ENCODE results near the gene WDR7. TPM values are rescaled to one million over a fixed set of nuclear protein-coding genes. Genes with fewer than 3 reads are reported as not detected.

WDR7 gene
- total RNA-seq, 4 donors from 2014 or later, result 22.6 to 39.0 (median 31.2) TPM

DNA sequence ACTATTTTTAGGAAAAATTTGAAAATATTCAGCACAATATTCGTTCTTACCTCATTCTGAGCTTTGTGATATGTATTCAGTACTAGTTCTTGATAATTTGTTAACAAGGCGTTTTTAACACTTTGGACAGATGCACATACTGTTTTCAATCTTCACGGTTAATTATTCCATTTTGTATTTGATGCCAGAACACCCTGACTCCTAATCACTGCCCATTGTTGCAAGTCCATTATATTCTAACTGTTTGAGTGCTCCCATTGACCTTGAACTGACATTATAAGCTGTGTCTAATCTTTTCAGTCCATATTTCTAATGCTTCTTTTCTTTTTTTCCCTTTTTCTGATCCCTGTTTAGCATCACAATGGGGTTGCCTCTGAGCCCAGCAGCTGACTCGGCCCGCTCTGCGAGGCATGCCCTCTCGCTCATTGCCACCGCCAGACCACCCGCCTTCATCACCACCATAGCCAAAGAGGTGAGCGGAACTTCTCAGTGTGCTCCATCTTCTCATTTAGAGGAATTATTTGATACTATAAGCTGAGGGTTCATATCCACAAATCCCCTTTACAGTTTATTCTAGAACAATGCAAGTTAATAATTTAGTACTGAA, 284.4 kb downstream of the WDR7 start:
- Histone ChIP-seq H3K4me1 (no peaks in the 10 kb centered on the region), H3K27me3 (no peaks in the 10 kb centered on the region), H3K4me3 (no peak overlapping the region), H3K27ac (no peak overlapping the region), H3K9me3 (no peaks in the 10 kb centered on the region), H3K36me3 (peaks cover 0 to 25% (median 0%) of the 10 kb centered on the region in 3 donors)
- 91% methylated on average over 10 of the region's 10 CpGs for WGBS, 2 donors
- DNase-seq (ENCODE audit: low spot score in 2 of 2), result no peak
- no peak for TF ChIP-seq CTCF (IDR thresholded peaks at IDR 0.05)
- TF ChIP-seq EP300 (IDR thresholded peaks at IDR 0.05), result no peak
- TF ChIP-seq POLR2A (IDR thresholded peaks at IDR 0.05), result no peak

GRCh38 chr18:56936457-56936856, 285.3 kb downstream of the WDR7 start:
- no peak for TF ChIP-seq CTCF (IDR thresholded peaks at IDR 0.05)
- no peak for TF ChIP-seq EP300 (IDR thresholded peaks at IDR 0.05)
- TF ChIP-seq POLR2A (IDR thresholded peaks at IDR 0.05), result no peak
- Histone ChIP-seq H3K27me3 (no peaks in the 10 kb centered on the region), H3K9me3 (no peaks in the 10 kb centered on the region), H3K4me3 (no peak overlapping the region), H3K27ac (no peak overlapping the region), H3K36me3 (peaks cover 0 to 34% (median 0%) of the 10 kb centered on the region in 3 donors), H3K4me1 (no peaks in the 10 kb centered on the region)
- 70 to 75% methylated on average over 1 of the region's 1 CpG for WGBS, 2 donors
- DNase-seq (ENCODE audit: low spot score in 2 of 2), result no peak

DNA sequence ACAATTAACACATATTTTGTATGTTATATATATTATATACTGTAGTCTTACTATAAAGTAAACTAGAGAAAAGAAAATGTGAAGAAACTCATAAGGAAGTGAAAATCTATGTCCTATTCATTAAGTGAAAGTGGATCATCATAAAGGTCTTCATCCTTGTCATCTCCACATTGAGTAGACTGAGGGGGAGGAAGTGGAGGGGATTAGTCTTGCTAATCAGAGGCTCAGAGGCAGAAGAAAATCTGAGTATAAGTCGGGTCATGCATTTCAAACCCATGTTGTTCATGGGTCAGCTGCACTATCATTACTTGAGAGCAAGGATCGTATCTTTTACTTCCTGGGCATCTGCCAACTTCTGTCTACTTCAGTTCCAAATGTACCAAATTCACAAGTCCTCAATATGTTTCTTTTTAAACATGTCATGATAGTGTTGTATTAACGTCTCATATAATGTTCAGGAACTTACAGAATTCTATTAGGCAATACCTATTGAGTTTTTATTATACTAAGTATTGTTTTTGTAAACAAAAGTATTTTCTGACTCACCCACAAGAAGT, 286.8 kb downstream of the WDR7 start:
- WGBS, 2 donors, result 74 to 77% methylated on average over 3 of the region's 3 CpGs

DNA sequence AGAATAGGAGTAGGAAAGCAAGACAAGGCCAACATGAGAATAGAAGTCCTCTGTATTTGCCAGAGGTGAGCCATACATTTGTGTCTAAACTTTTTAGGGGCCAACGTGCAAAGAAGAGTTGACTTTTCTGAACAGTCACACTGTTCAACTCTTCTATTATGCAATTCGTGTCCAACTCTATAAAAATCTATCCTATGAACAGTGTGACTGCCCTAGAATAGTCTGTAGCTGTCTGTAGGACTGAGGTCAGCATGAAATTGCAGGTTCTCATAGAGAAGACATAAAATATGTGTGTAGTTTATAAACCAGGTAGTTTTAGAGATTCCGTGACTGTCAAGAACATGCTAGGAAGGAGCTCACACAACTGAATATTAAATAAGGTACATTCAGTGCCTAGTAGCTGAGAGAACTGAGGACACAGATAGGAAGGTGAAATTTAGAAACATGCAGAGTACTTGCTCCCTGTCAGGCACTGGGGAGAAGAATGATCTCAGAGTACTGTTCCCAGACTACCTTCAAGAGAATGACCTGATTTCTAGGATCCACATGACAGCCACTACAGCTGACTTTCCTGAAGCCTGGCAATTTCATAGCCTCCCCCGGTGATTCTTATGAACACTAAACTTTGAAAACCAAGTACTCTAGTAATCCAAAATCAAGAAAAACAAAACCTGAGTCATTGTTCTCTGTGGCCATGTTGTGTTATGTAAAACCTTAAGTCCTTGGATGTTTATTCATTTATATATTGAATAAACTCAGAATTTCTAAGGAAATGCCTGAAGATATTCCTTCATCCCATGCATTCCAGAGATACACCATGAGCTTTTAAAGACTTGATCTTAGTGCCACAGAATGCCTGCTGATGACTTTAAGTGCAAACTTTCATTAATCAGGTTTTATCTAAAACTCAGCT, 294.3 kb downstream of the WDR7 start:
- no peaks in the 10 kb centered on the region for H3K27me3 ChIP-seq
- peaks cover 0 to 16% (median 0%) of the 10 kb centered on the region in 3 donors for H3K36me3 ChIP-seq
- no peak for DNase-seq (ENCODE audit: low spot score in 2 of 2)
- H3K9me3 ChIP-seq, result no peaks in the 10 kb centered on the region
- WGBS, 2 donors, result 89 to 93% methylated on average over 4 of the region's 4 CpGs
- H3K4me3 ChIP-seq, result no peak overlapping the region
- TF ChIP-seq EP300 (IDR thresholded peaks at IDR 0.05) (no peak), CTCF (IDR thresholded peaks at IDR 0.05) (no peak), POLR2A (IDR thresholded peaks at IDR 0.05) (no peak)
- H3K4me1 ChIP-seq, result no peaks in the 10 kb centered on the region
- H3K27ac ChIP-seq, result no peak overlapping the region

More for the DNA sequence above, 286.8 kb downstream of the WDR7 start:
- Histone ChIP-seq H3K9me3 (no peaks in the 10 kb centered on the region), H3K27me3 (no peaks in the 10 kb centered on the region), H3K27ac (no peak overlapping the region), H3K4me1 (no peaks in the 10 kb centered on the region), H3K36me3 (peaks cover 0 to 34% (median 0%) of the 10 kb centered on the region in 3 donors), H3K4me3 (no peak overlapping the region)
- DNase-seq (ENCODE audit: low spot score in 2 of 2), result no peak
- no peak for TF ChIP-seq EP300 (IDR thresholded peaks at IDR 0.05)
- no peak for TF ChIP-seq CTCF (IDR thresholded peaks at IDR 0.05)
- TF ChIP-seq POLR2A (IDR thresholded peaks at IDR 0.05), result no peak

- H3K9me3 ChIP-seq, result no peaks in the 10 kb centered on the region
- no peak for DNase-seq (ENCODE audit: low spot score in 2 of 2)
- no peak for TF ChIP-seq CTCF (IDR thresholded peaks at IDR 0.05)
- no peak for TF ChIP-seq POLR2A (IDR thresholded peaks at IDR 0.05)
- no peak for TF ChIP-seq EP300 (IDR thresholded peaks at IDR 0.05)
- 86% methylated on average over 6 of the region's 6 CpGs for WGBS, 2 donors
- peaks cover 0 to 7% (median 0%) of the 10 kb centered on the region in 3 donors for H3K36me3 ChIP-seq
- no peak overlapping the region for H3K4me3 ChIP-seq
- H3K4me1 ChIP-seq, result no peaks in the 10 kb centered on the region
- H3K27ac ChIP-seq, result no peak overlapping the region
- no peaks in the 10 kb centered on the region for H3K27me3 ChIP-seq
Measured at GRCh38 chr18:56947236-56947635, 296.1 kb downstream of the WDR7 start.
